ENCODE measurements around the gene ABHD12. TPM values are rescaled to one million over a fixed set of nuclear protein-coding genes. Genes with fewer than 3 reads are reported as not detected.
"Not testable (repeated sequence)": the region's sequence is repeated elsewhere in the genome, so short reads cannot be mapped to it uniquely, and the experiment has no call there.

The ABHD12 gene
- total RNA-seq, 4 donors from 2014 or later = 10.0 to 47.6 (median 36.3) TPM

- Histone ChIP-seq H3K4me3 (no peak overlapping the region), H3K27me3 (no peaks in the 10 kb centered on the region), H3K36me3 (no peaks in the 10 kb centered on the region), H3K27ac (no peak overlapping the region), H3K9me3 (no peaks in the 10 kb centered on the region), H3K4me1 (no peaks in the 10 kb centered on the region)
- intact Hi-C loops (cut with DNase I; ENCODE audit: low total_unique reads) = no loop called here
- DNase-seq = no peak
- TF ChIP-seq CTCF (IDR thresholded peaks at IDR 0.05) (no peak), POLR2A (IDR thresholded peaks at IDR 0.05) (no peak)
Measured at GRCh38 chr20:25338112-25339023, 52.3 kb downstream of the ABHD12 start.

GRCh38 chr20:25336561-25337422 is 53.8 kb downstream of the ABHD12 start:
- Histone ChIP-seq H3K4me3 (no peak overlapping the region), H3K4me1 (no peaks in the 10 kb centered on the region), H3K9me3 (no peaks in the 10 kb centered on the region), H3K27ac (no peak overlapping the region), H3K36me3 (no peaks in the 10 kb centered on the region), H3K27me3 (no peaks in the 10 kb centered on the region)
- TF ChIP-seq POLR2A (IDR thresholded peaks at IDR 0.05) (no peak), CTCF (IDR thresholded peaks at IDR 0.05) (no peak)
- intact Hi-C loops (cut with DNase I; ENCODE audit: low total_unique reads) = no loop called here
- DNase-seq = no peak

GRCh38 chr20:25334972-25335371 is 55.7 kb downstream of the ABHD12 start:
- H3K36me3 ChIP-seq; DNase-seq; H3K4me3 ChIP-seq; intact Hi-C loops (cut with DNase I; ENCODE audit: low total_unique reads); H3K9me3 ChIP-seq; H3K27me3 ChIP-seq; H3K27ac ChIP-seq; H3K4me1 ChIP-seq: not testable (repeated sequence)

- TF ChIP-seq CTCF (IDR thresholded peaks at IDR 0.05) (no peak), POLR2A (IDR thresholded peaks at IDR 0.05) (no peak)
- intact Hi-C loops (cut with DNase I; ENCODE audit: low total_unique reads) = no loop called here
- Histone ChIP-seq H3K27me3 (no peaks in the 10 kb centered on the region), H3K9me3 (no peaks in the 10 kb centered on the region), H3K4me1 (no peaks in the 10 kb centered on the region), H3K36me3 (no peaks in the 10 kb centered on the region), H3K4me3 (no peak overlapping the region), H3K27ac (no peak overlapping the region)
- no peak for DNase-seq
Measured at GRCh38 chr20:25328954-25329498, 61.6 kb downstream of the ABHD12 start.

- Histone ChIP-seq H3K27ac (no peak overlapping the region), H3K9me3 (no peaks in the 10 kb centered on the region), H3K4me3 (no peak overlapping the region), H3K27me3 (no peaks in the 10 kb centered on the region), H3K36me3 (no peaks in the 10 kb centered on the region), H3K4me1 (no peaks in the 10 kb centered on the region)
- intact Hi-C loops (cut with DNase I; ENCODE audit: low total_unique reads) = no loop called here
- no peak for DNase-seq
- TF ChIP-seq CTCF (IDR thresholded peaks at IDR 0.05) = no peak
- TF ChIP-seq POLR2A (IDR thresholded peaks at IDR 0.05) = no peak
Measured at GRCh38 chr20:25327521-25328235, 63.0 kb downstream of the ABHD12 start.

Measured in uterus (tissue), 4 donors.